MCF 10A (cell line): ENCODE measurements around the gene FERMT3. TPM values are rescaled to one million over a fixed set of nuclear protein-coding genes. Genes with fewer than 3 reads are reported as not detected.

Experiments used
- BruUV-seq: library from RNA; stranded (reverse); fragments of 400-500 nt; replicated peaks from 2 replicates; lab custom pipeline; 2021; lab: Mats Ljungman, UMichigan
- CTCF ChIA-PET: fragments of 300-600 bp; sonication (Branson Sonifier 250); formaldehyde crosslinking; extraction: SDS; loops from one replicate; lab custom pipeline; 2021; ENCODE audit warnings: antibody characterized with exemption, inconsistent platforms; lab: Yijun Ruan, JAX
- POLR2A ChIA-PET: fragments of 300-600, 350-650 bp; sonication (Branson Sonifier 250); formaldehyde crosslinking; extraction: SDS; loops from one replicate; lab custom pipeline; 2020; ENCODE audit warnings: antibody characterized with exemption, inconsistent platforms; lab: Yijun Ruan, JAX
- DNase-seq: peaks from one replicate; pipeline ENCODE4 v3.0.0-alpha.2; 2018; ENCODE audit not compliant: unreplicated experiment
- H3K27ac Mint-ChIP-seq: one replicate; pipeline ENCODE4 v1.8.0; 2022; ENCODE audit warnings: mild to moderate bottlenecking, low read depth, mixed read lengths; ENCODE audit not compliant: unreplicated experiment
- H3K27me3 Mint-ChIP-seq: one replicate; pipeline ENCODE4 v1.8.0; 2022; ENCODE audit warnings: mixed read lengths; ENCODE audit not compliant: insufficient read depth, unreplicated experiment
- H3K36me3 Mint-ChIP-seq: one replicate; pipeline ENCODE4 v1.8.0; 2022; ENCODE audit warnings: mild to moderate bottlenecking, moderate library complexity, mixed read lengths; ENCODE audit not compliant: insufficient read depth, unreplicated experiment
- H3K4me1 Mint-ChIP-seq: one replicate; pipeline ENCODE4 v1.8.0; 2022; ENCODE audit warnings: mixed read lengths; ENCODE audit not compliant: insufficient read depth, unreplicated experiment
- H3K4me3 Mint-ChIP-seq: one replicate; pipeline ENCODE4 v1.8.0; 2022; ENCODE audit warnings: mild to moderate bottlenecking, moderate library complexity, mixed read lengths; ENCODE audit not compliant: unreplicated experiment
- H3K9me3 Mint-ChIP-seq: one replicate; pipeline ENCODE4 v1.8.0; 2022; ENCODE audit warnings: mixed read lengths; ENCODE audit not compliant: unreplicated experiment
- intact Hi-C: fragments of 100-400 bp; cut with micrococcal nuclease; formaldehyde crosslinking; loops from 2 replicates; pipeline ENCODE4 v1.14.1; 2022
- total RNA-seq: library from RNA; stranded (reverse); gene quantifications from 2 replicates; pipeline ENCODE4 v1.2.3, GENCODE V29; 2022
- TF ChIP-seq, protein P1 (sequence below): fragments of 200-600 bp; IDR thresholded peaks from one replicate; pipeline ENCODE4 v1.8.0; 2022; ENCODE audit warnings: antibody characterized with exemption, mild to moderate bottlenecking; ENCODE audit not compliant: unreplicated experiment

The FERMT3 gene
- total RNA-seq, 1 experiment from 2014 or later: 0.44 TPM

DNA sequence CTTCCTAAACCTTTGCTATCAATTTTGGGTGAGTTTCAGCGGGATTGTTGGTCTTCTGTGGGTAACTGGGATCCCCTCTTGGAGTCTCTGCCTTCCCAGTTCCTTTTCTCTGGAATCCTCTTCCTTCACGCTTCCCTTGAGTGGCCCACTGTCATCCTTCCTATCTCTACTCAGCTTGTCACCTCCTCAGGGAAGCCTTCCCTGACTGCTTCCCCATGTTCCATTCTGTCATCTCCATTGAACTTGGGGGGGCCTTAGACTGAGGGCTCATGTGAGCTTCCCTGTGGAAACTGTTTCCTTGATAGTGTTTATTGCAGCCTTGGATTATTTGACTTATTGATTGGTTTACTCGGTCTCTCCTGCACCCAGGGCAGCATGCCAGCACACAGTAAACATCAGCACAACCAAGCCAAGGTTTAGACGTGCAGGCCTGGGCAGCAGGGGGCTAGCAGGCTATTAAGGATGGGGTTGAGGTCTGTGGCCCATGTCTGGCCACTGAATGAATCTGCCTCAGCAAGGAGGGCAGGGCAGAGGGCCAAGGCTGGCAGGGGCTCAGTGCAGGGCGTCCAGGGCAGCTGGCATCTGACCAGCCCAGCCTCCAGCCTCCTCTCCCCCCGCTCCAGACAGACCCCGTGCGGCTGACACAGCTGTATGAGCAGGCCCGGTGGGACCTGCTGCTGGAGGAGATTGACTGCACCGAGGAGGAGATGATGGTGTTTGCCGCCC is 12.3 kb downstream of the FERMT3 start:
- intact Hi-C loops: no loop called here
- H3K36me3 Mint-ChIP-seq: peaks cover 9% of the 10 kb centered on the region
- no peak overlapping the region for H3K4me3 Mint-ChIP-seq
- H3K4me1 Mint-ChIP-seq: peaks cover 2% of the 10 kb centered on the region
- H3K27ac Mint-ChIP-seq: no peak overlapping the region
- no peak for DNase-seq
- CTCF ChIA-PET: interaction anchor here (2.0 kb wide), 1 partner anchor 82 kb away, joined by 7 read pairs; no protein-coding TSS in a partner anchor
- POLR2A ChIA-PET: interaction anchor here (0.9 kb wide), 1 partner anchor 86 kb away, joined by 5 read pairs; no protein-coding TSS in a partner anchor
- no peaks in the 10 kb centered on the region for H3K27me3 Mint-ChIP-seq
- TF ChIP-seq, protein P1, sequence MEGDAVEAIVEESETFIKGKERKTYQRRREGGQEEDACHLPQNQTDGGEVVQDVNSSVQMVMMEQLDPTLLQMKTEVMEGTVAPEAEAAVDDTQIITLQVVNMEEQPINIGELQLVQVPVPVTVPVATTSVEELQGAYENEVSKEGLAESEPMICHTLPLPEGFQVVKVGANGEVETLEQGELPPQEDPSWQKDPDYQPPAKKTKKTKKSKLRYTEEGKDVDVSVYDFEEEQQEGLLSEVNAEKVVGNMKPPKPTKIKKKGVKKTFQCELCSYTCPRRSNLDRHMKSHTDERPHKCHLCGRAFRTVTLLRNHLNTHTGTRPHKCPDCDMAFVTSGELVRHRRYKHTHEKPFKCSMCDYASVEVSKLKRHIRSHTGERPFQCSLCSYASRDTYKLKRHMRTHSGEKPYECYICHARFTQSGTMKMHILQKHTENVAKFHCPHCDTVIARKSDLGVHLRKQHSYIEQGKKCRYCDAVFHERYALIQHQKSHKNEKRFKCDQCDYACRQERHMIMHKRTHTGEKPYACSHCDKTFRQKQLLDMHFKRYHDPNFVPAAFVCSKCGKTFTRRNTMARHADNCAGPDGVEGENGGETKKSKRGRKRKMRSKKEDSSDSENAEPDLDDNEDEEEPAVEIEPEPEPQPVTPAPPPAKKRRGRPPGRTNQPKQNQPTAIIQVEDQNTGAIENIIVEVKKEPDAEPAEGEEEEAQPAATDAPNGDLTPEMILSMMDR: no peak
- no TSS peak for BruUV-seq
- no peaks in the 10 kb centered on the region for H3K9me3 Mint-ChIP-seq

DNA sequence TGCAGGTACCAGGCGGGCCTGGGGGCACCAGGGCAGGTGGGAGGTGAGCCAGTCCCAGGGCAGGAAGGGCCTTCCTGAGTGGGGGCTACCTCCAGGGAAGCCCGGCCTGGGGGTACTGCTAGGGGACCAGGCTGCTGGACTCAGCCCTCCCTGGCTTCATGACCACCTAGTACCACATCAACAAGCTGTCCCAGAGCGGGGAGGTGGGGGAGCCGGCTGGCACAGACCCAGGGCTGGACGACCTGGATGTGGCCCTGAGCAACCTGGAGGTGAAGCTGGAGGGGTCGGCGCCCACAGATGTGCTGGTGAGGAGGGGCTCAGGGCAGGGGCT is 12.8 kb downstream of the FERMT3 start:
- TF ChIP-seq, protein P1: no peak
- H3K36me3 Mint-ChIP-seq: peaks cover 9% of the 10 kb centered on the region
- DNase-seq: no peak
- BruUV-seq: no TSS peak
- H3K4me1 Mint-ChIP-seq: peaks cover 8% of the 10 kb centered on the region
- CTCF ChIA-PET: interaction anchor here (2.0 kb wide), 1 partner anchor 82 kb away, joined by 7 read pairs; no protein-coding TSS in a partner anchor
- H3K9me3 Mint-ChIP-seq: no peaks in the 10 kb centered on the region
- POLR2A ChIA-PET: interaction anchor here (0.7 kb wide), 1 partner anchor 12 kb away, joined by 3 read pairs; no protein-coding TSS in a partner anchor
- no peak overlapping the region for H3K4me3 Mint-ChIP-seq
- no peak overlapping the region for H3K27ac Mint-ChIP-seq
- intact Hi-C loops: no loop called here
- H3K27me3 Mint-ChIP-seq: no peaks in the 10 kb centered on the region

DNA sequence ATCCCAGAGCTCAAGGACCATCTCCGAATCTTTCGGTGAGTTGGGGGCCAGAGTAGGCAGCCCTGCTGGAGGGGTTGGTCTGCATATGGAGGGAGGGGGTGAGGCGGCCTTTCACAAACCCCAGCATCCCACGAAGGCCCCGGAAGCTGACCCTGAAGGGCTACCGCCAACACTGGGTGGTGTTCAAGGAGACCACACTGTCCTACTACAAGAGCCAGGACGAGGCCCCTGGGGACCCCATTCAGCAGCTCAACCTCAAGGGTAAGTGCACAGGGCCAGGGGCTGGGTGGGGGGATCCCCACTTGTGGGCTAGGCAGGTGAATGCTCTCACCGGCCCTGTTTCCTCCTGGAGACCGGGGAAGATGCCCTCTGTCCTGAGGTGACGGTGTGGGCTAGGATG is 13.2 kb downstream of the FERMT3 start:
- no peak for DNase-seq
- ChIA-PET CTCF (interaction anchor here (0.7 to 2.0 kb wide), 2 partner anchors 32 to 81 kb away, joined by 4 to 7 read pairs; no protein-coding TSS in a partner anchor), POLR2A (interaction anchor here (0.7 kb wide), 1 partner anchor 12 kb away, joined by 3 read pairs; no protein-coding TSS in a partner anchor)
- H3K4me3 Mint-ChIP-seq: no peak overlapping the region
- no peaks in the 10 kb centered on the region for H3K27me3 Mint-ChIP-seq
- H3K9me3 Mint-ChIP-seq: no peaks in the 10 kb centered on the region
- TF ChIP-seq, protein P1: no peak
- peaks cover 9% of the 10 kb centered on the region for H3K36me3 Mint-ChIP-seq
- intact Hi-C loops: no loop called here
- no peak overlapping the region for H3K27ac Mint-ChIP-seq
- BruUV-seq: no TSS peak
- peaks cover 8% of the 10 kb centered on the region for H3K4me1 Mint-ChIP-seq

DNA sequence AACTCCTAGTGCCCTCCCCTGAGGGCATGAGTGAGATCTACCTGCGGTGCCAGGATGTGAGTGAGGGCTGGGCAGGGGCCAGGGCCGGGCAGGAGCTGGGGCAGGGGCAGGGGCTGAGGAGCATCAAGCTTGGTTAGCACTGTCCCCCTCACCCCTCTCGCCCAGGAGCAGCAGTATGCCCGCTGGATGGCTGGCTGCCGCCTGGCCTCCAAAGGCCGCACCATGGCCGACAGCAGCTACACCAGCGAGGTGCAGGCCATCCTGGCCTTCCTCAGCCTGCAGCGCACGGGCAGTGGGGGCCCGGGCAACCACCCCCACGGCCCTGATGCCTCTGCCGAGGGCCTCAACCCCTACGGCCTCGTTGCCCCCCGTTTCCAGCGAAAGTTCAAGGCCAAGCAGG is 13.8 kb downstream of the FERMT3 start:
- POLR2A ChIA-PET: no interaction called here
- BruUV-seq: no TSS peak
- H3K9me3 Mint-ChIP-seq: no peaks in the 10 kb centered on the region

More for the DNA sequence above, 13.8 kb downstream of the FERMT3 start:
- H3K4me1 Mint-ChIP-seq: peaks cover 8% of the 10 kb centered on the region
- no peak overlapping the region for H3K27ac Mint-ChIP-seq
- CTCF ChIA-PET: interaction anchor here (0.7 to 2.0 kb wide), 2 partner anchors 32 to 81 kb away, joined by 4 to 7 read pairs; no protein-coding TSS in a partner anchor
- DNase-seq: no peak
- no peak overlapping the region for H3K4me3 Mint-ChIP-seq
- TF ChIP-seq, protein P1: no peak
- intact Hi-C loops: no loop called here
- H3K36me3 Mint-ChIP-seq: peaks cover 9% of the 10 kb centered on the region
- no peaks in the 10 kb centered on the region for H3K27me3 Mint-ChIP-seq
